ENCODE data around the gene MUC4.

DNA sequence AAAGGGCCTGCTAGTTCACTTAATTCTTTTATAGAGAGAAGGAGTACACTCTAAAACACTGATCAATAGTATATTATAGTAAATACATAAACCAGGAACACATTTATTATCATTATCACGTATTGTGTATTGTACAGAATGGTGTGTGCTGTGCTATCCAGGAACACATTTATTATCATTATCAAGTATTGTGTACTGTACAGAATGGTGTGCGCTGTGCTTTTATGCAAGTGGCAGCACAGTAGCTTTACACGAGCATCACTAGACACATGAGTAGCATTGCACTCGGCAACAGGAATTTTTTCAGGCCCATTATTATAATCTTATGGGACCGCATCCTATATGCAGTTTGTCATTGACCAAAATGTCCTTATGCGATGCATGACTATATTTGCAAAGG, 111.9 kb downstream of the MUC4 start:
- TF ChIP-seq POLR2A (IDR thresholded peaks at IDR 0.05; ENCODE audit: extremely low read depth, insufficient read length) (no peak), MYC (IDR thresholded peaks at IDR 0.05; ENCODE audit: low read depth, low read length) (no peak)
- TF ChIP-seq, protein P1, sequence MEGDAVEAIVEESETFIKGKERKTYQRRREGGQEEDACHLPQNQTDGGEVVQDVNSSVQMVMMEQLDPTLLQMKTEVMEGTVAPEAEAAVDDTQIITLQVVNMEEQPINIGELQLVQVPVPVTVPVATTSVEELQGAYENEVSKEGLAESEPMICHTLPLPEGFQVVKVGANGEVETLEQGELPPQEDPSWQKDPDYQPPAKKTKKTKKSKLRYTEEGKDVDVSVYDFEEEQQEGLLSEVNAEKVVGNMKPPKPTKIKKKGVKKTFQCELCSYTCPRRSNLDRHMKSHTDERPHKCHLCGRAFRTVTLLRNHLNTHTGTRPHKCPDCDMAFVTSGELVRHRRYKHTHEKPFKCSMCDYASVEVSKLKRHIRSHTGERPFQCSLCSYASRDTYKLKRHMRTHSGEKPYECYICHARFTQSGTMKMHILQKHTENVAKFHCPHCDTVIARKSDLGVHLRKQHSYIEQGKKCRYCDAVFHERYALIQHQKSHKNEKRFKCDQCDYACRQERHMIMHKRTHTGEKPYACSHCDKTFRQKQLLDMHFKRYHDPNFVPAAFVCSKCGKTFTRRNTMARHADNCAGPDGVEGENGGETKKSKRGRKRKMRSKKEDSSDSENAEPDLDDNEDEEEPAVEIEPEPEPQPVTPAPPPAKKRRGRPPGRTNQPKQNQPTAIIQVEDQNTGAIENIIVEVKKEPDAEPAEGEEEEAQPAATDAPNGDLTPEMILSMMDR (IDR thresholded peaks at IDR 0.05; ENCODE audit: low read depth, low read length): no peak
- TF ChIP-seq, protein P2, sequence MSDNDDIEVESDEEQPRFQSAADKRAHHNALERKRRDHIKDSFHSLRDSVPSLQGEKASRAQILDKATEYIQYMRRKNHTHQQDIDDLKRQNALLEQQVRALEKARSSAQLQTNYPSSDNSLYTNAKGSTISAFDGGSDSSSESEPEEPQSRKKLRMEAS (IDR thresholded peaks at IDR 0.05; ENCODE audit: low read depth, low read length): no peak
